WI38 (cell line): ENCODE results near the gene HCN2.
A peak's percentile ranks its signal among the peaks of the same experiment; 100 is the strongest.

Experiments used
- H3K4me3 ChIP-seq: 2 replicates; pipeline ENCODE4 v1.5.1; 2011; ENCODE audit warnings: low read depth, mild to moderate bottlenecking, control low read depth, low read length
- TF ChIP-seq, protein P1 (sequence below): IDR thresholded peaks from 2 replicates; pipeline ENCODE4 v1.5.1; 2012; ENCODE audit warnings: low read depth, mild to moderate bottlenecking, control low read depth, low read length

The HCN2 gene

DNA sequence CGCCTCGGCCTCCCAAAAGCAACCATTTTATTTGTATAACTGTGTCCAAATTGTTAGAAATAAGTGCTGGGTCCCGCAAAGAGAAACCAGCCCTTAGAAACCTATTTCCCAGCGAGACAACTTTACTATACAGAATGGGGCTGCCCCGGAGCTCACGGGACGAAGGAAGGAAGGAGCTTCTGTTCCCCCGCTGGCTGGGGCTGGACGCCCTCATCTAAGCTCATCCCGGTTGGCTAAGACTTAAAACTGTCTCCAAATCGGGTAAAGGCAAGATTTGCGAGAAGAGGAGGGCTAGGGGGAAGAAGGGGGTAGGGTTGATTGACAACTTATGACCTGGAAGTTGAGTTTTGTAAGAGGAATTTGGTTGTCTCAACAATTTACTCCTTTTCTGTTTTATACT lies 29.6 kb upstream of the HCN2 start:
- TF ChIP-seq, protein P1, sequence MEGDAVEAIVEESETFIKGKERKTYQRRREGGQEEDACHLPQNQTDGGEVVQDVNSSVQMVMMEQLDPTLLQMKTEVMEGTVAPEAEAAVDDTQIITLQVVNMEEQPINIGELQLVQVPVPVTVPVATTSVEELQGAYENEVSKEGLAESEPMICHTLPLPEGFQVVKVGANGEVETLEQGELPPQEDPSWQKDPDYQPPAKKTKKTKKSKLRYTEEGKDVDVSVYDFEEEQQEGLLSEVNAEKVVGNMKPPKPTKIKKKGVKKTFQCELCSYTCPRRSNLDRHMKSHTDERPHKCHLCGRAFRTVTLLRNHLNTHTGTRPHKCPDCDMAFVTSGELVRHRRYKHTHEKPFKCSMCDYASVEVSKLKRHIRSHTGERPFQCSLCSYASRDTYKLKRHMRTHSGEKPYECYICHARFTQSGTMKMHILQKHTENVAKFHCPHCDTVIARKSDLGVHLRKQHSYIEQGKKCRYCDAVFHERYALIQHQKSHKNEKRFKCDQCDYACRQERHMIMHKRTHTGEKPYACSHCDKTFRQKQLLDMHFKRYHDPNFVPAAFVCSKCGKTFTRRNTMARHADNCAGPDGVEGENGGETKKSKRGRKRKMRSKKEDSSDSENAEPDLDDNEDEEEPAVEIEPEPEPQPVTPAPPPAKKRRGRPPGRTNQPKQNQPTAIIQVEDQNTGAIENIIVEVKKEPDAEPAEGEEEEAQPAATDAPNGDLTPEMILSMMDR, result no peak
- H3K4me3 ChIP-seq, result no peak overlapping the region

DNA sequence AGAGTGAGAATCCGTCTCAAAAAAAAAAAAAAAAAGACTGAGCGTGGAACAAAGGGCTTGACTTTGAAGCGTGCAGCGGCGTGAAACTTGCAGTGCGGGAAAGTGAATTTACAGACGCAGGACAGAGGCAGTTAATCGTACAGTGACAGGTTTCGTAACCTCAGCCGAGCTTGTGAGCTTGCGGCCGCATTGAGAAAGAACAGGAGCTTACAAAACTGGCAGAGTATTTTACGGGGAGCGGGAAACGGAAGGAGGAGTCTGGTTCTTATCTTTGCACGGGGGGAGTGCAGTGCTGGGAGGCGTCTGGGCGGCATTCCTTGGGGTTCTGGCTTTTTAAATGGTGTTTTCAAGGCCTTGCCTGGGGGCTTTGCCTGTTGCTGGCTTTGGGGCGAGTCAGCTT lies 23.3 kb upstream of the HCN2 start:
- TF ChIP-seq, protein P1, result no peak
- H3K4me3 ChIP-seq, result no peak overlapping the region

DNA sequence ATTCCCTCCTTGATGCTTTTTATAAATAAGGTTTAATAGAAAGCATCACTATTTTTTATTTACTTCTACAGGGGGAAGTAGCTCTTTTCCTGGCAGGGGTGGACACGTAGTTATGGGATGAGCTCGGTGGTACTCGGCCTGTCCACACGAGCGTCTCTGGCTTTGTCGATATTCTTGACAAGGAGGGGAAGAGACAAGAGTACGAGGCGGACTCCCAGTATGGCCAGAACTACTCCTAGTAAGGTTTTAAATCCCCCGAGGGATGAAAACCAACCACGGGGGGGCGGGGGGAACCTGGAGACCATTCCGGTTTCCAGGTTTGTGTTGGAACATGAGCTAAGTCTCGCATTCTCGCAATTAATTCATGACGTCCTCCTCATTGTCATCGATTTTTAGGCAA lies 22.8 kb upstream of the HCN2 start:
- TF ChIP-seq, protein P1, result no peak
- no peak overlapping the region for H3K4me3 ChIP-seq

DNA sequence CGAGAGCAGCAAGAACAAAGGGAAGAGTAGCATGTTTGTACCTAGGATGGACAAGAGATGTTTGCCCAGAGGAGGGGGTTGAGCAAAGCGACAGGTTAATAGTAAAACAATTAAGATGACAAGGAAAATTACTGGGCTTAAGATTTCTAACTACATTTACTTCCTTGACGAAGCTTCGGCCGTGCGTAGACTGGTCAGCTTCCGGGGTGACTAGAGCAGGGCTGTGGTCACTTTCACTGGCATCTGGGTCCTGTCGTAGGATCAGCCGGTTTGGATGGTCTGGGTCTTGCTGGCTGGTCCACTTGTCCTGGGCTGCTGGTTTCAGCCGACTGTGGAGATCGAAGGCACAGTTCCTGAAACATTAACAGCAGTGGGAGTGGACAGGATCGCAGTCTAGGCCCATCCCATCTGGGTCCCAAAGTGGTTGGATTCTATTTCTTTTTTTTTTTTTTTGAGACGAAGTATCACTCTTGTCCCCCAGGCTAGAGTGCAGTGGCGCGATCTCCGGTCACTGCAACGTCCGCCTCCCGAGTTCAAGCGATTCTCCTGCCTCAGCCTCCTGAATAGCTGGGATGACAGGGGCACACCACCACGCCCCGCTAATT lies 22.3 kb upstream of the HCN2 start:
- TF ChIP-seq, protein P1, result no peak
- H3K4me3 ChIP-seq, result no peak overlapping the region

DNA sequence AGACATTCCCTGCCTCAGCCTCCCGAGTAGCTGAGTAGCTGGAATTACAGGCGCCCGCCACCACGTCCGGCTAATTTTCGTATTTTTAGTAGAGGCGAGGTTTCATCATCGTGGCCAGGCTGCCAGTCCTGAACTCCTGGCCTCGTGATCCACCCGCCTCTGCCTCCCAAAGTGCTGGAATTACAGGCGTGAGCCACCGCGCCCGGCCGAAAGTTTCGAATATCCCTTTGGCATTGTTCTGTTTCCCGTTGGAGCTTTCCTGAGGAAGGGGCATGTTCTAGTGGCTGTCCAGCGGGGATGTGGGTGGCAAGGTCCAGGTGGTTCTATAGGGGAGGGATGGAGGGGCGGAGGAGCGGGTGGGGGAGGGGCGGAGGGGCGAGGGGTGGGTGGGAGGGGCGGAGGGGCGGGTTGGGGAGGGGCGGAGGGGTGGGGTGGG lies 19.4 kb upstream of the HCN2 start:
- H3K4me3 ChIP-seq, result no peak overlapping the region
- TF ChIP-seq, protein P1, result no peak

DNA sequence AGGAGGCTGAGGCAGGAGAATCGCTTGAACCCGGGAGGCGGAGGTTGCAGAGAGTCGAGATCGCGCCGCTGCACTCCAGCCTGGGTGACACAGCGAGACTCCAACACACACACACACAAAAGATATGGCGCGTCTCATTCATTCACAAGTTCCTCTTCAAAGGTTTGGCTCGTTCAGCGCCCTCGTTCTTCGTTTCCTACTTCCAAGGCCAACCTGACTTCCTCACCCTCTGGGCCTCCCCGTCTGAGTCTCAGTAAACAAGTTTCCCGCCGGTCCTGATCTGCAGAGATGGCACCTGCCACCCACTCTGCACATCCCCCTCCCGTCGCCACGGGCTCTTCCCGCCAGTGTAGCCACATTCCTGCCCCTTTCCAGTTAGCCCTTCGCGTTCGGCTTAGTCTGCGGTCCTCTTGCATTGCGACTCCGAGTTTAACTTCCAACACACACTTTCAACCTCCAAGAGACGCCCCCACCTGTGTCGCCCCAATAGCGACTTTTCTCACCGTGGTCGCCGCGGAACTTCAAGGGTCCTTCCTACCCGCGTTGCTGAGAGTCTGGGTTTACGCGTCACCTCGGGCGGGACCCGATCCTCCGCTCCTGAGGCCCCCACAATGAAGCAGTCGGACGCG lies 18.6 kb upstream of the HCN2 start:
- peak overlapping the region; percentile 56 for H3K4me3 ChIP-seq
- TF ChIP-seq, protein P1, result no peak

DNA sequence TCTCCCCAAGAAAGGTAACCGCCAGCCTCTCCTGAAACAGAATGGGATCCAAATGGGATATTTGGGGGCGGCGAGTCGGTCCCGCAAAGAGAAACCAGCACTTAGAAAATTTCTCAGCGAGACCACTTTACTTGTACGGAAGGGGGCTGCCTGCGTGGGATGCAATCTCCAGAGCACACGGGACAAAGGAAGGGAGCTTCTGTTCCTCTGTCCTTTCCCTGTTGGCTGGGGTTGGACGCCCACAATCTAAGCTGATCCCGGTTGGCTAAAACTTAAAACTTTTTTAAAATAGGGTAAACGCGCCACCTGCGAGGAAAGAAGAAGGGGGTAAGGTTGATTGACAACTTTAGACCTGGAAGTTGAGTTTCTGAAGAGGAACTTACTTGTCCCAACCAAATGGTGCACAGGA lies 18.1 kb upstream of the HCN2 start:
- TF ChIP-seq, protein P1, result no peak
- peak overlapping the region; percentile 56 for H3K4me3 ChIP-seq
